Measurements from ENCODE around the gene NRN1. TPM values are rescaled to one million over a fixed set of nuclear protein-coding genes. Genes with fewer than 3 reads are reported as not detected.
"Not testable (repeated sequence)": the region's sequence is repeated elsewhere in the genome, so short reads cannot be mapped to it uniquely, and the experiment has no call there.

Gene NRN1
- total RNA-seq, 1 donor from 2014 or later, result 13.6 TPM

DNA sequence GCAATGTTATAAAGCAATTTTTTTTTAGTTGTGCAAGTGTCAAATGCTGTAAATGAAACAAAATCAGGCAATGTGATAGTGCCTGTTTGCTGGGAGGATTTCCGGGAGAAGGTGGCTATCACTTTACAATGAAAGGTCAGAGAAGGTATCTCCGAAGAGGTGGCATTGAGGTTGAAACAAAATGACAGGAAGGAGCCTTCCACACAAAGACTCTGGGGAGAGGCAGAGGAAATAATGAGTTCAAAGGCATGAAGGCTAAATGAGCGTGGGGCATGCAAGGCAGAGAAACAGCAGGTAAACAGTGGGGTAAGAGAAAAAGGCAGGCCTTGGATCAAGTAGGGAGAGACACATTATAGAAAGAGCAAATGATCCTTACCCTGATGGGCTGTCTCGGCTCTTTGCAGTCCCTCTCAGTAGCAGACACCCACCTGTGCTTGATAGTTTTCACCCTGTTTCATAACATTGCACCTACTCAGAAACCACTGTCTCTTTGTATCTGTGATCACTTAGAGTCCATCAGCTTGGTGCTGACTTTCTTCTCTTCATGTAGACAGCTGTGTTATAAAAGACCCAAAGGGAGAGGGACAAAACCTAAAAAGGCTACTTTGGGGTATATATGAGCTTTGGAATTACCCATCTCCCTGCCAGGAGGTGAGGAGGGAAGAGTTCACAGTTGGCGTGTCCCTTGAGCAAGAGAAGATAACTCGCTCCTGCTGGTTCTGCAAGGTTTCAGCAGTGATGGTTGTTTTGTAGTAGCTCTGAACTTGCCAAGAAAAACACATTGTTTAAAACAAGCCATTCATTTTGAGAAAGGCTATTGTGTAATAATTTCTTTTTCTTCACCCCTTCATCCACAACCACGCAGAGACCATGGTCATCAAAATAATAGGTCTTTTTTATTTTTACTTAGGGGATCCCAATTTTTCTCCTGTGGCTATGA, 22.3 kb downstream of the NRN1 start:
- Histone ChIP-seq H3K9me3 (ENCODE audit: control insufficient read depth in 3 of 3, low read length in 3 of 3) (no peaks in the 10 kb centered on the region), H3K4me1 (ENCODE audit: control insufficient read depth in 3 of 3, insufficient read depth in 3 of 3, low read length in 3 of 3) (peaks cover 0 to 6% (median 0%) of the 10 kb centered on the region in 3 donors), H3K27ac (ENCODE audit: low read depth, low read length) (no peak overlapping the region), H3K36me3 (ENCODE audit: control insufficient read depth in 3 of 3, insufficient read depth in 3 of 3, low read length in 3 of 3) (no peaks in the 10 kb centered on the region), H3K9ac (ENCODE audit: low read depth in 1 of 3, low read length in 3 of 3) (no peak overlapping the region), H3K4me3 (ENCODE audit: low read length in 3 of 3) (no peak overlapping the region), H3K27me3 (ENCODE audit: control insufficient read depth in 3 of 3, insufficient read depth in 3 of 3, low read length in 3 of 3) (peaks cover 0 to 3% (median 0%) of the 10 kb centered on the region in 3 donors)

DNA sequence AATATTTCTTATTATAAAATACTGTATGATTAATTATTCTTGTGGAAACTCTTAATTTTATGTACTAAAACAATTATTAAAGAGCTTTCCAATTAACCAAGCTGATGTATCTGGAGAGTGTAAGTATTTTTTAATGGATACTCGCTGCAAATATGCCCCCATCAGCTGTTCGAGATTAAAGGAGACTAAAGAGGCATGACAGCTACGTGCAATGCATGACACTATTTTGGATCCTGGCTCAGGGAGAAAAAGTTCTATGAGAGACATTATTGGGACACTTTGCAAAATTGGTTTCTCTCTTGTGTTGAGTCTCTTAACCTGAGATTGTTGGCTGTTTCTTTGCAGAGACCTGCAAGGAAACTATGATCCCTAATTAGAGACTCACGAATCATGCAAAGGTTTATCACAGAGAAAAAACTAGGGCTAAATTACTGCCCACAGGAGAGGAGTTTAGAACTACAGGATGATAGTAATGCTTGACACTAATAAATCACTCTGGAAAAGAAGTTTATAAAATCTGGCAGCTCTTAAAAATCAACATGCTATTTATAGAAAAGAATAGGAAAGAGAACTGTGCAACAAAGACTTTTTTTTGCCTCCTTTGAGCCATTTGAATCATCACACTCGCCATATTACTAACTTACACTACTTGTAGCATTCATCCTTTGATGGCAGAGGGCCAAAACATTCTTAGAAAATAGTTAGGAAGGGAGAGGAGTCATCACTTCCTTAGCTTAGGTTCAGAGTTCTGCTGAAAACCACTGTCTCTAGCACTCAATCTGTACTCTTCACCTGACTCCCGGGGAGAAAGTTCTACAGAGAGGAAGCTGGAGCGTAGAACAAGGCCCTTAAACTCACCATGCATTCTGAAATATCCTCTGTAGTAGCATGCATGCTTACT, 25.3 kb downstream of the NRN1 start:
- no peak overlapping the region for H3K27ac ChIP-seq (ENCODE audit: low read depth, low read length)
- H3K27me3 ChIP-seq (ENCODE audit: control insufficient read depth in 3 of 3, insufficient read depth in 3 of 3, low read length in 3 of 3), result peaks cover 0 to 3% (median 0%) of the 10 kb centered on the region in 3 donors

DNA sequence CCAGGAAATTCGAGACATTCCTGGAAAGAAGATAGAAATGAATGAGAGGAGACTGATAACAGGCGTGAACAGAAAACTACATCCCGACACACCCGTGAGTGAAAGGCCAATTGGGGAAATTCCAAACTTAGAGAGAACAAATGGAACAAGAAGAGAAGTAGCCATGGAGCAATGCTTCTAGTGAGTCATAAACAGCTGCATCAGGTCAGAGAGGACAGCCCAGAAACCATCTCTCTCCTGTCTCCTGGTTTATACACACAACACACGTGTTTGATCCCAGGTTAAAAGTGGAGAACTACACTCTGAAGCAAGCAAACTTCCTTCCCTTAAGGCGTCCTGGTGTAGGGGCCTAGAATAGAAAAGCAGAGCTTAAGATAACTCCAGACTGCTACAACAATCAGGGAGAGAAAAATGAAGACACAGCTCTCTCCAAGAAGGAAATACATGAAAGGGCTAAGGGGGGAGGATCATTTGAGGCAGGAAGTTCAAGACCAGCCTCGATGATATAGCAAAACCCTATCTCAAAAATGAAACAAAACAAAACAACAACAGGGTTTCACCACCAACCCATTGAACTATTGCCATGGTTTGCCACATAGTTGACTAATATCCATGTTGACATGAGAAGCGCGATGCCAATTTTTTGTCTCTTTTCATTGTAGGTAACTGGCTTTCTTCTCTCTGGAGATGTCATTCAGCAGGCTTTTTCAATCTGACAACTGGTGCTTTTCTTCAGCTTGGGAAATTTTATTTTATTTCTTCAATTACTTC, 26.9 kb downstream of the NRN1 start:
- Histone ChIP-seq H3K9ac (ENCODE audit: low read depth in 1 of 3, low read length in 3 of 3) (no peak overlapping the region), H3K36me3 (ENCODE audit: control insufficient read depth in 3 of 3, insufficient read depth in 3 of 3, low read length in 3 of 3) (no peaks in the 10 kb centered on the region), H3K27me3 (ENCODE audit: control insufficient read depth in 3 of 3, insufficient read depth in 3 of 3, low read length in 3 of 3) (peaks cover 0 to 3% (median 0%) of the 10 kb centered on the region in 3 donors), H3K9me3 (ENCODE audit: control insufficient read depth in 3 of 3, low read length in 3 of 3) (no peaks in the 10 kb centered on the region), H3K27ac (ENCODE audit: low read depth, low read length) (no peak overlapping the region), H3K4me3 (ENCODE audit: low read length in 3 of 3) (no peak overlapping the region), H3K4me1 (ENCODE audit: control insufficient read depth in 3 of 3, insufficient read depth in 3 of 3, low read length in 3 of 3) (peaks cover 0 to 6% (median 0%) of the 10 kb centered on the region in 3 donors)

More for the DNA sequence above, 25.3 kb downstream of the NRN1 start:
- H3K4me1 ChIP-seq (ENCODE audit: control insufficient read depth in 3 of 3, insufficient read depth in 3 of 3, low read length in 3 of 3), result peaks cover 0 to 6% (median 0%) of the 10 kb centered on the region in 3 donors
- no peaks in the 10 kb centered on the region for H3K36me3 ChIP-seq (ENCODE audit: control insufficient read depth in 3 of 3, insufficient read depth in 3 of 3, low read length in 3 of 3)
- no peak overlapping the region for H3K4me3 ChIP-seq (ENCODE audit: low read length in 3 of 3)
- H3K9me3 ChIP-seq (ENCODE audit: control insufficient read depth in 3 of 3, low read length in 3 of 3), result no peaks in the 10 kb centered on the region
- H3K9ac ChIP-seq (ENCODE audit: low read depth in 1 of 3, low read length in 3 of 3), result no peak overlapping the region

DNA sequence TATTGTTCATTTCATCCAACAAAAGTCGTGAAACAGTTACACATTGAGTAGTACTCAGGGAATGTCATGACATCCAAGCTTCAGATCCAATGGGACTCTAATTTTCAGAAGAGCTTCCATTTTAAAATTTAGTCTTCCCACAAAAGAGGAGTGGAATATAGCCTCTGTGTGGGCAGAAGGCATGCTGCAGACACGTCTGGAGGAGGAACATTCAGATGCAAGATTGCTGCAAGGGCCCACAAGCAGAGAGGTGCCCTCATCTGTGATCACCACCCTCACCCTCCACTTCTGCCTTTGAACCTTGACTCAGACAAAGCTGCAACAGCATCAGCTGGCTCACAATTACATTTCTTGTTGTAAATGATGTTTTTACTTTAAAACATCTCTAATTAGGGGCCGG, 29.9 kb downstream of the NRN1 start:
- H3K27ac ChIP-seq (ENCODE audit: low read depth, low read length), result no peak overlapping the region
- H3K9me3 ChIP-seq (ENCODE audit: control insufficient read depth in 3 of 3, low read length in 3 of 3), result no peaks in the 10 kb centered on the region
- no peaks in the 10 kb centered on the region for H3K36me3 ChIP-seq (ENCODE audit: control insufficient read depth in 3 of 3, insufficient read depth in 3 of 3, low read length in 3 of 3)
- peaks cover 0 to 6% (median 5%) of the 10 kb centered on the region in 3 donors for H3K27me3 ChIP-seq (ENCODE audit: control insufficient read depth in 3 of 3, insufficient read depth in 3 of 3, low read length in 3 of 3)
- no peak overlapping the region for H3K4me3 ChIP-seq (ENCODE audit: low read length in 3 of 3)
- H3K4me1 ChIP-seq (ENCODE audit: control insufficient read depth in 3 of 3, insufficient read depth in 3 of 3, low read length in 3 of 3), result peaks cover 0 to 6% (median 0%) of the 10 kb centered on the region in 3 donors
- H3K9ac ChIP-seq (ENCODE audit: low read depth in 1 of 3, low read length in 3 of 3), result no peak overlapping the region

DNA sequence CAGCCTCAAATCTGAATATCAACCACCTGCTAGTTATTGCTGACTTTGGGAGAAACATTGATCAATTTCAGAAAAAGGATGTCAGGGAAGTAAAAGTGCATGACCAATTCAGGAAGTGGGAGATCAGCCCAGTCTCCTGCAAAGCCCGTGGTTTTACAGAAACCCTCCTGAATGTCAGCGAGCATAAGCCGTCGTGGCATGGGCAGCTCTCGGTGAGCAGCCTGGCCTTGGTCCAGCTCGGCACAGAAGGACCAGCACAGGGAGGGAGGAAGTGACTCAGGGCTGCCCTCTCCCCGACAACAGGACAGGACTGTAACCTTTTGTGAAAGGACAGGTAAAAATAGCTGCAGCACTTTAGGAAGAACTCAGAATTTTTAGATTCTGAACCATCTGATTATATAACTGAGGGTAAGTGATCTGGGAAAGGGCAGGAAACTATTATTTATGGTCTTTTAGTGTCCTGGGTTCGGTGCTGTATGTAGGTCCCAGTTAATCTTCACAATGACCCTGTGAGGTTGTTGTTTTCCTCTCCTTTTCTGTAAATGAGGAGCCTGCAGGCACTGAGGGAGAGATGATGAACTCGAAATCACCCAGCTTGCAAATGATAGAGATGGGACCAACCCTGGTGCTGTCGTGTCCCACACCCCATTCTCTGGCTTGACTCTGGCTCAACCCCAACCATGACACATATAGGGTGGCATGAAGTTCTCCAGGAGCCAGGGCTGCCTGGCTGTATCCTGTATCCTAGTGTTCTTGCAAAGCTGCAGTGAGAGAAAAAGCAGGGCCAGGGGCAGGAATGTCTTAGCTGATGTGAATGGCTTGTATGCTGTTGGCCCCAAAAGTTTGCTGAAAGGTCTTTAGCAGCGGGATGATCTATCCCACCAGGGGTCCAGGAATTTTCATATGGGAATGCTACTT, 37.6 kb downstream of the NRN1 start:
- H3K36me3 ChIP-seq (ENCODE audit: control insufficient read depth in 3 of 3, insufficient read depth in 3 of 3, low read length in 3 of 3), result no peaks in the 10 kb centered on the region
- peak overlapping the region in 1 of 3 donors; percentile 9 for H3K9ac ChIP-seq (ENCODE audit: low read depth in 1 of 3, low read length in 3 of 3)
- no peak overlapping the region for H3K27ac ChIP-seq (ENCODE audit: low read depth, low read length)

DNA sequence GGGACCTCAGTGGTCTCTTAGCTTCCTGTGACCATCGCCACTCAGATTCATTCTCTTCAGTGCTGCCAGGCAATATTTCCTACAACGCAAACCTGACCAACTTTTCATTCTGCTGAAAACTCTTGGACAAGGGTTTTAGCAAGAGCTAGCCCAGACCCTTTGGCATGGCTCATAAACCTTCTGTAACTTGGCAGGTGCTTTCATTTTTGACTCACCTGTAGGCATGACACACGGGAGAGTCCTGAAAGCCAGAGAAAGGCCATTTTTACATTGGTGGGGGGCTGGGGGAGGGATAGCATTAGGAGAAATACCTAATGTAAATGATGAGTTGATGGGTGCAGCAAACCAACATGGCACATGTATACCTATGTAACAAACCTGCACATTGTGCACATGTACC, 38.7 kb downstream of the NRN1 start:
- H3K27me3 ChIP-seq (ENCODE audit: control insufficient read depth in 3 of 3, insufficient read depth in 3 of 3, low read length in 3 of 3); H3K9me3 ChIP-seq (ENCODE audit: control insufficient read depth in 3 of 3, low read length in 3 of 3); H3K9ac ChIP-seq (ENCODE audit: low read depth in 1 of 3, low read length in 3 of 3); H3K27ac ChIP-seq (ENCODE audit: low read depth, low read length); H3K4me1 ChIP-seq (ENCODE audit: control insufficient read depth in 3 of 3, insufficient read depth in 3 of 3, low read length in 3 of 3); H3K36me3 ChIP-seq (ENCODE audit: control insufficient read depth in 3 of 3, insufficient read depth in 3 of 3, low read length in 3 of 3); H3K4me3 ChIP-seq (ENCODE audit: low read length in 3 of 3): not testable (repeated sequence)

More for the DNA sequence above, 37.6 kb downstream of the NRN1 start:
- Histone ChIP-seq H3K27me3 (ENCODE audit: control insufficient read depth in 3 of 3, insufficient read depth in 3 of 3, low read length in 3 of 3) (peaks cover 0 to 5% (median 3%) of the 10 kb centered on the region in 3 donors), H3K4me1 (ENCODE audit: control insufficient read depth in 3 of 3, insufficient read depth in 3 of 3, low read length in 3 of 3) (peaks cover 7 to 9% (median 7%) of the 10 kb centered on the region in 3 donors), H3K9me3 (ENCODE audit: control insufficient read depth in 3 of 3, low read length in 3 of 3) (no peaks in the 10 kb centered on the region), H3K4me3 (ENCODE audit: low read length in 3 of 3) (no peak overlapping the region)

DNA sequence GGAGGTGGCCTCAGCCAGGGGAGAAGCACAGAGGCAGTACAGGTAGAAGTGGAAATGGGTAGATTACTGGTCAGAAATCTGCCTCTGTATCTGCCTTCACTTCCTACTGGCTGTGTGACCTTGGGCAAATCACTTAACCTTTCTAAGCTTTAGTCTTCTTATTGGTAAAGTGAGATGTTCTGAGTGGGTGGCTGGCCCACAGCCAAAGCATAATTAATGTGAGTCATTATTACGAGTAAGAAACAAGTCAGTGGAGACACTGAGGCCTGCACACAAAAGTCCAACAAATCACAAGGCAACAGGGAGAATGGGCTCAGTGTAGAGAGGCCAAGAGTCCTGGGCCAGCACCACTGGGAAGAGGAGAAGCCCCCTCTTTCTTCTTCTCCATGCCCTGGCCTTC, 39.1 kb downstream of the NRN1 start:
- Histone ChIP-seq H3K4me3 (ENCODE audit: low read length in 3 of 3) (no peak overlapping the region), H3K36me3 (ENCODE audit: control insufficient read depth in 3 of 3, insufficient read depth in 3 of 3, low read length in 3 of 3) (no peaks in the 10 kb centered on the region), H3K27me3 (ENCODE audit: control insufficient read depth in 3 of 3, insufficient read depth in 3 of 3, low read length in 3 of 3) (peaks cover 0 to 1% (median 0%) of the 10 kb centered on the region in 3 donors), H3K9me3 (ENCODE audit: control insufficient read depth in 3 of 3, low read length in 3 of 3) (no peaks in the 10 kb centered on the region), H3K4me1 (ENCODE audit: control insufficient read depth in 3 of 3, insufficient read depth in 3 of 3, low read length in 3 of 3) (peaks cover 7 to 9% (median 7%) of the 10 kb centered on the region in 3 donors), H3K9ac (ENCODE audit: low read depth in 1 of 3, low read length in 3 of 3) (no peak overlapping the region), H3K27ac (ENCODE audit: low read depth, low read length) (no peak overlapping the region)

DNA sequence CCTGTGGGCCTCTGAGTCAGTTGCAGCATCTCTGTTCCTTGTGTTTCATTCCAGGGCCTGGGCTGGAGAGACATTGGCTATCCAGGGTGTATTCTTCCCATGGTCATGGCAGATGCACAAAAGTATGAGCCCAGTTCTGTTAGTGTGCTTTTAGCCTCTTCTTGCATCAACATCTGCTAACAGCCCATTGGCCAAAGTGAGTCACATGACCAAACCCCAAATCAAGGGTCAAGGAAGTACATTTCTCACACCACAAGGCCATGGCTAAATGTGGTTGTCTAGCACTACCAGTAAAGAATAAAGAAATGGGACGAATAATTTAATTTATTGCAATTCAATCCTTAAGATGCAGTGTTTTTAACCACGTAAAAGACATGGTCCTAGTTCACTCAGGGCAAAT, 43.9 kb downstream of the NRN1 start:
- Histone ChIP-seq H3K4me1 (ENCODE audit: control insufficient read depth in 3 of 3, insufficient read depth in 3 of 3, low read length in 3 of 3) (no peaks in the 10 kb centered on the region), H3K36me3 (ENCODE audit: control insufficient read depth in 3 of 3, insufficient read depth in 3 of 3, low read length in 3 of 3) (no peaks in the 10 kb centered on the region), H3K4me3 (ENCODE audit: low read length in 3 of 3) (no peak overlapping the region), H3K9me3 (ENCODE audit: control insufficient read depth in 3 of 3, low read length in 3 of 3) (no peaks in the 10 kb centered on the region), H3K27ac (ENCODE audit: low read depth, low read length) (no peak overlapping the region), H3K27me3 (ENCODE audit: control insufficient read depth in 3 of 3, insufficient read depth in 3 of 3, low read length in 3 of 3) (peaks cover 0 to 5% (median 0%) of the 10 kb centered on the region in 3 donors), H3K9ac (ENCODE audit: low read depth in 1 of 3, low read length in 3 of 3) (no peak overlapping the region)

DNA sequence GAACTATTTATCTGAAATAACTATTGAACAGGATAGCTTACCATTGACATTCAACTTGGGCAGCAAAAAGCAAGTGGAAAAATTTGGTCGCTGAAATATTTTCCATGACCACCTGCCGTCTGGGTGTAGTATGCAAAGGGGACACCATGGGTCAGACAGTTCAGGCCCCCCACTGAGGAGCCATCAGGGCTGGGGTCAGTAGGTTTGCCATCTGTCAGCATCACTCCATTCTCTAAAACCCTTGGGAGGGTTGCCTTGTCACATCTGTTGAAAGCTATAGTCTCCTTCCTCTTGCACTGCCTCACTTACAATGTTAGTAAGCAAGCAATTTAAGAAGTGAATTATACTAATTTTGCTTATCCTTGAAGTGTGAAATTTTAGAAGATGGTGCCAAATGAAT, 44.9 kb downstream of the NRN1 start:
- Histone ChIP-seq H3K27me3 (ENCODE audit: control insufficient read depth in 3 of 3, insufficient read depth in 3 of 3, low read length in 3 of 3) (peaks cover 0 to 5% (median 0%) of the 10 kb centered on the region in 3 donors), H3K36me3 (ENCODE audit: control insufficient read depth in 3 of 3, insufficient read depth in 3 of 3, low read length in 3 of 3) (no peaks in the 10 kb centered on the region), H3K4me1 (ENCODE audit: control insufficient read depth in 3 of 3, insufficient read depth in 3 of 3, low read length in 3 of 3) (no peaks in the 10 kb centered on the region), H3K9me3 (ENCODE audit: control insufficient read depth in 3 of 3, low read length in 3 of 3) (no peaks in the 10 kb centered on the region), H3K9ac (ENCODE audit: low read depth in 1 of 3, low read length in 3 of 3) (no peak overlapping the region), H3K27ac (ENCODE audit: low read depth, low read length) (no peak overlapping the region), H3K4me3 (ENCODE audit: low read length in 3 of 3) (no peak overlapping the region)

All from skeletal muscle tissue (tissue), 4 donors.